Activated T-cell treated with anti-CD3 and anti-CD28 coated beads, Interleukin-2, amount 50 U/mL, for 1 hour (primary cell): ENCODE results near the gene LRP1-AS.

Source experiments
- DNase-seq: peaks from one replicate; pipeline ENCODE4 v3.0.0-alpha.2; 2020

Gene LRP1-AS

GRCh38 chr12:57095440-57095839, 52.0 kb downstream of the LRP1-AS start:
- no peak for DNase-seq
